WTC11 (cell line): ENCODE data around the gene SAMD3.

Experiments
- ATF1 ChIP-seq: sonication (generic); formaldehyde crosslinking; IDR thresholded peaks from 2 replicates; pipeline ENCODE4 v1.8.1; 2023; ENCODE audit warnings: mild to moderate bottlenecking, moderate library complexity, missing genetic modification reagents
- CBFB ChIP-seq: sonication (generic); formaldehyde crosslinking; IDR thresholded peaks from 2 replicates; pipeline ENCODE4 v1.8.1; 2022; ENCODE audit warnings: mild to moderate bottlenecking, low read depth, missing genetic modification reagents
- FOXJ3 ChIP-seq: sonication (generic); formaldehyde crosslinking; IDR thresholded peaks from 2 replicates; pipeline ENCODE4 v1.9.0; 2021; ENCODE audit warnings: missing genetic modification reagents, mild to moderate bottlenecking, borderline replicate concordance
- FOXP1 ChIP-seq: sonication (generic); formaldehyde crosslinking; IDR thresholded peaks from 2 replicates; pipeline ENCODE4 v1.8.0; 2022; ENCODE audit warnings: missing genetic modification reagents, mild to moderate bottlenecking, moderate library complexity, borderline replicate concordance
- TF ChIP-seq, protein P1 (sequence below): fragments of 200-600 bp; IDR thresholded peaks from 2 replicates; pipeline ENCODE4 v1.8.0; 2022; ENCODE audit warnings: antibody characterized with exemption

DNA sequence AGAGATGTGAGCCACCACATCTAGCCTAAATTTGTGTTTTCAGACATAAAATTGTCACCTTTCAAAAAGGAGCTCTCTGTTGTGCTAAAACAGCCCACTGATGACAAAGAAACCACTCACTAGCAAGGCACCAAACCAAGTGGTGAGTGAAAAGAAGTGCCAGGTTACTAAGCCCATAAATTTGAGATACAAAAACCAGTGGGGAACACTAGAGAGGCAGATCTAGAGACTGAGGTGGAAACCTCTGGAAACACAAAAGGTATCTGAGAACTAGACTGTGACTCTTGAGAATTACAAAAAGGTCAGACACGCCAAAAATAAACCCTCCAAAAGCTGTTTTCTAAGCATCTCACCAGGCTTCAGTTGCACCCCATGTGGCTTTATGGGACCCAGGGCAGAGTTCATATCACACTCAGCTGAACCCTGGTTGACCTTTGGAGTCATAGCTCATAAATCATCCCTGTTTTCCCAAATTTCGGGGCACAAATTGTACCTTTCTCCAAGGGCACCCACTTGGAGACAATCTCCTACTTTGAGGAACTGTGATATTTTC is 24.2 kb downstream of the SAMD3 start:
- TF ChIP-seq FOXP1 (CRISPR knock-in tag) (no peak), CBFB (CRISPR knock-in tag) (no peak), ATF1 (no peak), FOXJ3 (CRISPR knock-in tag) (no peak)
- TF ChIP-seq, protein P1, sequence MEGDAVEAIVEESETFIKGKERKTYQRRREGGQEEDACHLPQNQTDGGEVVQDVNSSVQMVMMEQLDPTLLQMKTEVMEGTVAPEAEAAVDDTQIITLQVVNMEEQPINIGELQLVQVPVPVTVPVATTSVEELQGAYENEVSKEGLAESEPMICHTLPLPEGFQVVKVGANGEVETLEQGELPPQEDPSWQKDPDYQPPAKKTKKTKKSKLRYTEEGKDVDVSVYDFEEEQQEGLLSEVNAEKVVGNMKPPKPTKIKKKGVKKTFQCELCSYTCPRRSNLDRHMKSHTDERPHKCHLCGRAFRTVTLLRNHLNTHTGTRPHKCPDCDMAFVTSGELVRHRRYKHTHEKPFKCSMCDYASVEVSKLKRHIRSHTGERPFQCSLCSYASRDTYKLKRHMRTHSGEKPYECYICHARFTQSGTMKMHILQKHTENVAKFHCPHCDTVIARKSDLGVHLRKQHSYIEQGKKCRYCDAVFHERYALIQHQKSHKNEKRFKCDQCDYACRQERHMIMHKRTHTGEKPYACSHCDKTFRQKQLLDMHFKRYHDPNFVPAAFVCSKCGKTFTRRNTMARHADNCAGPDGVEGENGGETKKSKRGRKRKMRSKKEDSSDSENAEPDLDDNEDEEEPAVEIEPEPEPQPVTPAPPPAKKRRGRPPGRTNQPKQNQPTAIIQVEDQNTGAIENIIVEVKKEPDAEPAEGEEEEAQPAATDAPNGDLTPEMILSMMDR, result no peak
